Putamen (tissue), 1 donor: ENCODE measurements around the gene PKP1.

Experiments used
- DNase-seq: peaks from one replicate; pipeline ENCODE4 v3.0.0-alpha.2; 2016; ENCODE audit warnings: low spot score

The PKP1 gene

DNA sequence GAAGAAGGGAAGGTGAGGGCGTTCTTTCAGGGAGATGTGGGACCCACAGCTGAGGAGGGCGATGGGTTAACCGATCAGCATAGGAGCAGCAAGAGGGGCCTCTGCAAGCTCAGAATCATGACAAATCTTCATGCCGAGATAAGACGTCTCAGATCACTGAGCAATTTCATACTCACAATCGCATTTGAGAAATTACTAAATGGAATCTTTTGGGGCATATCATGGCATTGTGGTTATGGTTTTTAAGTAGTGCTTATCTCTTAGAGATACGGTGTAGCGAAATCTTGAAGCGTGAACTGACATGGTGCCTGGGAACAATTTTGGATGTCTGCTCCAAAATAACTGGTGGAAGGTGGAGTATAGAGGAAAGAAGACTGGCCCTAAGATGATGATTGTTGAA is 88.0 kb downstream of the PKP1 start:
- DNase-seq, result no peak

- no peak for DNase-seq
Observed at GRCh38 chr1:201371792-201372191, 88.5 kb downstream of the PKP1 start.

- DNase-seq, result no peak
Observed at GRCh38 chr1:201374364-201374763, 91.1 kb downstream of the PKP1 start.

- DNase-seq, result no peak
Observed at GRCh38 chr1:201375169-201375568, 91.9 kb downstream of the PKP1 start.

- DNase-seq, result no peak
Observed at GRCh38 chr1:201376107-201376463, 92.8 kb downstream of the PKP1 start.

DNA sequence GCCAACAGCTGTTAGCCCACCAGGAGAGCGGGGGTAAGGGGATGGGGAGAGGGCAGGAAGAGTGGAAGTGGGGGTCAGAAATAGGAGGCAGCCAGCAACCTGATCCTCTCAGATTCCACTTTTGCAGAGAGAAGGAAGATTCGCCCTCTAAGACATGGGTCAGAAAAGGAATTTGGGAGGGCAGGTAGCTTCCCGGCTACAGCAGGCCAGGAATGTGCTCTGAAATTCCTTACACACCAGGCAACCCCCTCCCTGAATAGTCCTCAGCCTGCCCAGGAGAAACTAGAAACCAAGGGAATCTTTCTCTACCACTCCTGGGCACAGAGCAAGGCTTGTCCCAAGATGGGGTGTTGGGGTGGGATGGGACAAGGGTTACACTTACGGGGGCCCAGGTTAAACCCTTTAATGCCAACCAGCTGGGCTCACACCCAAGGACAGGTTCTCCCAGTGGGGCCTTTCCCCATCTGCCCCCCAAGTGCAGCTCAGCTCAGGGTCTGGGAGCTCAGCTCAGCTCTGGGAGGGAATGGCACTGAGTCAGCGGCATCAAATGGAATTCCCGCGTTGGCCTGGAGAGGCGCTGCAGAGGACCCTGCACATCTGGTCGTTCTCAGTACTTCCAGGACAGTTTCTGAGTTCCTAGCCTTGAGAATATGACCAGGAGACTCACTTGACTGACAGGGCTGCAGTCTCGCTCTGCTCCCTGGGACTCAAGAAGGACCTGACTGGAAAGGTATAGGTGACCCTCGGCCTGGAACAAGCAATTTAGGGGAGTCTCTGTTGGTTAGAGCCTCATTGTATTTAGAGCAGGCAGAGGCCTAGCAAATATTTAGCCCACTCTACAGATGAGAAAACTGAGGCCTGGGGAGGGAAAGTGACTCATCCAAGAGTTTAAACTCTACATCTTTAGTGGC is 93.4 kb downstream of the PKP1 start:
- DNase-seq, result no peak

DNA sequence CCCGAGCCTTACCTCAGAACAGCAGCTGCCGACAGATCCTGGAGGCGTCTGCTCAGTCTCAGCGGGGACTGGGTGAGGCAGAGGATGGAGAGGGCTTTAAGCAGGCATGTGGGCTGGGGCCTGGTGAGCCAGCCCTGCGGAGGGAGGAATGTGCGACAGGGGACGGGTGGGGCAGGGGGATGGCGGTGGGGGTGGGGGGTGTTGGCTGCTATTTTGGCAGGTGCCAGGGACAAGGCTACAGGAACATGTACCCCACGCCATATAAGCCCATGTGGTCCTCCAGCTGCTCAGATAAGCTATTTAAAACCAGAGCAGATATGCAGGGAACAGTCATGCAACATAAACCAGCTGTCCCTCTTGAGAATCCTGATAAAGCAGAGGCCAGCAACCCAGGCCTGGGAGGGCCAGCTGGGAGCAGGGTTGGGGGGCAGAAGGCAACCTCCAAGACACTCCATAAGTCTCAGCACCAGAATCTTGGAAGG is 94.3 kb downstream of the PKP1 start, which contains the start of gene TNNT2:
Gene TNNT2 (minus strand): TSS at position 70 of the 482 bp plus-strand sequence. CDS start 4,426 bp downstream, outside the sequence.
- no peak for DNase-seq

DNA sequence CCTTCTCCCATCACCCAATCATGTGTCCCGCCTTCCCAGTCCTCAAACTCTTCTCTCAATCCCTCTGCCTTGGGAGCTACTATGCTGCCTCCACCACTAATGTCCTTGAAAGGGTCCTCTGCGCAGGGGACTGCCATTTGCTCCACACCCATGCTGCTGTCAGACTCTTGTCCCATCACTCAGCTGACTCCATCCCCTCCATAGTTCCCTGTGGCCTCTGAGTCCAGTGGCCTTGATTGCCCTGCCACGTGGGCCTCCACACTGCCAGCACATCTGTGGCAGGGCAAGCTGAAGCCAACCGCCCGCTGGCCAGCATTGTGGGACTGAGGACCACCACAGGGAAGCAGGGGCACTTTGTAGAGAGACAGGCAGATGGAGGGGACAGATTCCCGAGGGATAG is 95.5 kb downstream of the PKP1 start:
- no peak for DNase-seq

DNA sequence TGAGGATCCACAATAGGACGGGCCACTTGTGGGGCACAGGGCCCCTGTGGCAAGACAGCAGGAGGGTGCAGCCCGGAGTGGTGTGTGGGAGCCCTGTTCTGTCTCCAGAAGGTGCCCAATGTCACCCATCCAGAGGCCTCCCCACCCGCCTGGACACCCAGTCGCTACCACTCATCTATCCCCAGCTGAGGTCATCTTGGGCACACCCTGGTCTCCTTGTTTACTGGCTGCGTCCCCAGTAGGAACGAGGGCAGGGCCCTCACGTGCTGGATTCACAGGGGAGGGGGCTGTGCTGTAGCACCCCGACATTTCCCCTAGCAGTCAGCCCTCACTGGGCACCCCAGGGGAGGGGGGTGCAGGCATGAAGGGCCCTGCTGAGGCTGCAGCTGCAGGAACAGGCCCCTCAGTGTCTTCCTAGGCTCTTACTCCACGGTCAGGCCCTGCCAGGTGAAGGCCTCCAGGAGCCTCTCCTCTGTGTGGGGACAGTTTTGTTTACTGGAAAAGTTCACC is 96.5 kb downstream of the PKP1 start:
- DNase-seq, result no peak

DNA sequence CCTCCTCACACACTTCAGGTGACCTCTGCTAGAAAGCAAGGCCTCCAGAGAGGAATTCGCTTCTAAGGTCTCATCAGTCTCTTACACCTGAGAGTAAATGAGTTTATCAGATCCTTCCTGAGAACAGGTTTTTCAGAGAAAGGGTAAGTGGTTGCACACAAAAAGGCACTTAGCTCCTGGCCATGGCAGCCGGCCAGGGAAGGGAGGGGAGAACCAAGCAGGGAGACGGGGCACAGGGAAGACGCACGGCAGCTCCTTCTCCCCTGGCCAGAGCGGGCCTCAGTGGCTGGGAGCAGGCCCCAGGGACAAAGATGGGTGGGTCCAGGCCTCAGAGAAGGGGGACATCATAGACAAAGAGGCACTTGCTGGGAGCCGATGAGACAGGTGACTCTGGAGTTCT is 97.8 kb downstream of the PKP1 start:
- DNase-seq, result no peak
